Osteocyte (in vitro differentiated cells): ENCODE measurements around the gene CCDC181. TPM values are rescaled to one million over a fixed set of nuclear protein-coding genes. Genes with fewer than 3 reads are reported as not detected.

Experiments used
- DNase-seq: peaks from one replicate; pipeline ENCODE4 v3.0.0; 2021; ENCODE audit warnings: mixed read lengths; ENCODE audit not compliant: unreplicated experiment; ENCODE audit errors: extremely low spot score
- H3K27ac Mint-ChIP-seq: one replicate; pipeline ENCODE4 v1.8.0; 2021; ENCODE audit warnings: mild to moderate bottlenecking, mixed read lengths; ENCODE audit not compliant: unreplicated experiment
- H3K27me3 Mint-ChIP-seq: one replicate; pipeline ENCODE4 v1.8.0; 2021; ENCODE audit warnings: mixed read lengths; ENCODE audit not compliant: unreplicated experiment
- H3K36me3 Mint-ChIP-seq: one replicate; pipeline ENCODE4 v1.8.0; 2021; ENCODE audit warnings: mixed read lengths; ENCODE audit not compliant: unreplicated experiment
- H3K4me1 Mint-ChIP-seq: one replicate; pipeline ENCODE4 v1.8.0; 2021; ENCODE audit warnings: mixed read lengths; ENCODE audit not compliant: unreplicated experiment
- H3K4me3 Mint-ChIP-seq: one replicate; pipeline ENCODE4 v1.8.0; 2021; ENCODE audit warnings: mild to moderate bottlenecking, moderate library complexity, mixed read lengths; ENCODE audit not compliant: unreplicated experiment
- H3K9me3 Mint-ChIP-seq: one replicate; pipeline ENCODE4 v1.8.0; 2021; ENCODE audit warnings: mixed read lengths; ENCODE audit not compliant: unreplicated experiment
- total RNA-seq: library from RNA; stranded (reverse); gene quantifications from 2 replicates; pipeline ENCODE4 v1.2.1, GENCODE V29; 2021
- TF ChIP-seq, protein P1 (sequence below): fragments of 200-600 bp; sonication (generic); IDR thresholded peaks from 2 replicates; pipeline ENCODE4 v1.5.0; 2021; ENCODE audit warnings: antibody characterized with exemption, mild to moderate bottlenecking, moderate library complexity

CCDC181 gene
- total RNA-seq, 1 donor from 2014 or later: 0.54 TPM

DNA sequence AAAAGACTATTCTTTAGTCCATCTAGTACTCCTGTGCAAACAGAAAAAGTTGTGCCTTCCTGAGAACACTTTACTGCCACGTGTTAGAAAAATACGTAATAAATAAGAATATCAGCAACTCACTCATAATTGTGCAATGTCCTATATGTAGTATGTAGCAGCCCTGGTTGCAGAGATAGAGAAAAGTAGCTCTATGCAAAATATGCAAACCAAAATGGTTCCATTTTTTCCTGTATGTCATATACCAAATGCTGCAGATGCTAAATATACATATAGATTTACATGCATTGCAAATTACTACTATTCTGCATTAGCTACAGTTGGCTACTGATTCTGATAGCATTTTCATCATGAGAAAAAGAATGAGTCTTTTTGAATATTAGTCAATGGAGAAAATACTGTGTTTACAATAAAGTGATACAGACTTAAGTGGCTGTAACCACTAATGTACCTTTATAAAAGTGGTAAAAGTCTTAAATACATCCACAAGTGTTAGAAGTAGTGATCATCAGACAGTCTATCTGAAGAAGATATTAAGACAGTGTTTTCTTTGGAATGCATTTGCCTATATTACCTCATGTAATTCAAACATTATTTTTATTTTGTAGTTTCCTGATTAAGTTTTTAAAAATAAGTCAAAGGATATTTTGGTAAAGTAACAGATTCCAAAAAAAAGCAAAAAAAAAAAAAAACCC is 79.4 kb downstream of the CCDC181 start:
- Mint-ChIP-seq H3K4me3 (no peak overlapping the region), H3K9me3 (peaks cover 10% of the 10 kb centered on the region), H3K4me1 (no peaks in the 10 kb centered on the region), H3K27ac (no peak overlapping the region), H3K27me3 (no peaks in the 10 kb centered on the region), H3K36me3 (peaks cover 6% of the 10 kb centered on the region)
- no peak for DNase-seq
- TF ChIP-seq, protein P1, sequence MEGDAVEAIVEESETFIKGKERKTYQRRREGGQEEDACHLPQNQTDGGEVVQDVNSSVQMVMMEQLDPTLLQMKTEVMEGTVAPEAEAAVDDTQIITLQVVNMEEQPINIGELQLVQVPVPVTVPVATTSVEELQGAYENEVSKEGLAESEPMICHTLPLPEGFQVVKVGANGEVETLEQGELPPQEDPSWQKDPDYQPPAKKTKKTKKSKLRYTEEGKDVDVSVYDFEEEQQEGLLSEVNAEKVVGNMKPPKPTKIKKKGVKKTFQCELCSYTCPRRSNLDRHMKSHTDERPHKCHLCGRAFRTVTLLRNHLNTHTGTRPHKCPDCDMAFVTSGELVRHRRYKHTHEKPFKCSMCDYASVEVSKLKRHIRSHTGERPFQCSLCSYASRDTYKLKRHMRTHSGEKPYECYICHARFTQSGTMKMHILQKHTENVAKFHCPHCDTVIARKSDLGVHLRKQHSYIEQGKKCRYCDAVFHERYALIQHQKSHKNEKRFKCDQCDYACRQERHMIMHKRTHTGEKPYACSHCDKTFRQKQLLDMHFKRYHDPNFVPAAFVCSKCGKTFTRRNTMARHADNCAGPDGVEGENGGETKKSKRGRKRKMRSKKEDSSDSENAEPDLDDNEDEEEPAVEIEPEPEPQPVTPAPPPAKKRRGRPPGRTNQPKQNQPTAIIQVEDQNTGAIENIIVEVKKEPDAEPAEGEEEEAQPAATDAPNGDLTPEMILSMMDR: no peak

DNA sequence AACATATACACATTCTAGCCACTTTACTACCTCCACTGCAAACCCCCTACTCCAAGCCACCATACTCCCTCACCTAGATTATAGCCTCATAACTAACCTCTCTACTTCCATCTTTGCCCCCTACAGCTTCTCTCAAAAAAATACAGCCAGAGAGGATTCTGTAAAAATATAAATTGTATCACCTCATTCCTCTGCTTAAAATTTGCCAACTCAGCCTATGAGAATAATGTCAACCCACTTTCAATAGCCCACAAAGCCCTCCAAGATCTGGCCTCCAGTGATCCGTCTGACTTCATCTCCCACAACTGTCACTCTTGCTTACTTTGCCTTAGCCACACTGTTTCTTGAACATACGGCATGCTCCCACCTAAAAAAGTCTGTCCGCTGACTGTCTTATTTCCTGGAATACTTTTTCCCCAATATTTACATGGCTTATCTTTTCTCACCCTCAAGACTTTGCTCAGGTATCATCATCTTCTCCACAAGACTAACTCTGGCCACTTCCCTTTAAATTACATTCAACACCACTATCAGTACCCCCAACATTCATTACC is 81.2 kb downstream of the CCDC181 start:
- H3K27ac Mint-ChIP-seq: no peak overlapping the region
- DNase-seq: no peak
- H3K4me3 Mint-ChIP-seq: no peak overlapping the region
- H3K27me3 Mint-ChIP-seq: no peaks in the 10 kb centered on the region
- no peaks in the 10 kb centered on the region for H3K4me1 Mint-ChIP-seq
- H3K9me3 Mint-ChIP-seq: no peaks in the 10 kb centered on the region
- TF ChIP-seq, protein P1: no peak
- H3K36me3 Mint-ChIP-seq: no peaks in the 10 kb centered on the region

DNA sequence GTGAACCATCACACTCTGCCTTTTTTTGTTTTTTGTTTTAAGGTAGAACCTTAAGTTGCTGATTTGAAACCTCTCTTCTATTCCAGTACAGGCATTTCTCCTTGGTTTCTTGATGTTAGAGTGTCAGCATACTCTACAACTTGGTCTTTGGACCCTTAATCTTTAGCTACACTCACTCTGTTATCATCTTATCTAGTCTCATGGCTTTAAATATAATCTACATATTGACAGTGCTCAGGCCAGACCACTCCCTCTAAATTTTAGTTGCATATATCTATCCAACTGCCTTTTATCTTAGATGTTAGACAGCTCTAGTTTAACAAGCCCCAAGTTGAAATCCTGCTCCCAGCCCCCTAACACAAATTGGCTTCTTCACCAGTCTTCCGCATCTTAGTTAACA is 81.8 kb downstream of the CCDC181 start:
- Mint-ChIP-seq H3K4me1 (no peaks in the 10 kb centered on the region), H3K27me3 (no peaks in the 10 kb centered on the region), H3K4me3 (no peak overlapping the region), H3K36me3 (no peaks in the 10 kb centered on the region), H3K27ac (no peak overlapping the region), H3K9me3 (no peaks in the 10 kb centered on the region)
- TF ChIP-seq, protein P1: no peak
- no peak for DNase-seq

Other genes starting within 250 kb of the CCDC181 start
- gene NME7, start 59.7 kb downstream of the CCDC181 start, total RNA-seq: 16.2 and 20.5 TPM in 2 replicates
- 22.4 and 23.2 TPM in 2 replicates for gene BLZF1, start 59.3 kb downstream of the CCDC181 start, total RNA-seq
- 3.9 and 4.0 TPM in 2 replicates for gene SLC19A2, start 58.5 kb upstream of the CCDC181 start, total RNA-seq
- gene F5, start 159.0 kb upstream of the CCDC181 start, total RNA-seq: not detected in 2 replicates
- gene SELP, start 202.7 kb upstream of the CCDC181 start, total RNA-seq: not detected in 2 replicates